Spleen (tissue), 11 donors: ENCODE measurements around the gene CHCHD6. TPM values are rescaled to one million over a fixed set of nuclear protein-coding genes. Genes with fewer than 3 reads are reported as not detected.

Source experiments
- DNase-seq: peaks from one replicate; pipeline ENCODE4 v3.0.0-alpha.2; 2020
- H3K27ac ChIP-seq, 8 donors: fragments of 200-600 bp; sonication (generic) in 7 of 8; 1 replicate in 4 of 8; 2 replicates in 4 of 8; pipeline versions ENCODE4 v1.5.0 to v1.8.0; 2016 to 2021; ENCODE audit warnings: inconsistent platforms in 4 of 8, mild to moderate bottlenecking in 4 of 8, moderate library complexity in 1 of 8
- H3K27me3 ChIP-seq, 7 donors: fragments of 200-600 bp; sonication (generic) in 6 of 7; replicated peaks in 1 of 7; 1 replicate in 4 of 7; 2 replicates in 3 of 7; pipeline versions ENCODE4 v1.5.0 to v1.8.0; 2016 to 2021; ENCODE audit warnings: inconsistent platforms in 3 of 7, mild to moderate bottlenecking in 1 of 7
- H3K36me3 ChIP-seq, 6 donors: fragments of 200-600 bp; sonication (generic) in 5 of 6; 1 replicate in 4 of 6; 2 replicates in 2 of 6; pipeline versions ENCODE4 v1.5.0 to v1.8.0; 2016 to 2021; ENCODE audit warnings: inconsistent platforms in 2 of 6
- H3K4me1 ChIP-seq, 6 donors: fragments of 200-600 bp; sonication (generic) in 5 of 6; 1 replicate in 3 of 6; 2 replicates in 3 of 6; pipeline versions ENCODE4 v1.5.0 to v1.8.0; 2016 to 2021; ENCODE audit warnings: inconsistent platforms in 3 of 6
- H3K4me3 ChIP-seq, 8 donors: fragments of 200-600 bp; sonication (generic) in 7 of 8; 1 replicate in 4 of 8; 2 replicates in 4 of 8; pipeline versions ENCODE4 v1.5.0 to v1.8.0; 2016 to 2021; ENCODE audit warnings: inconsistent platforms in 4 of 8, mild to moderate bottlenecking in 4 of 8, moderate library complexity in 2 of 8
- H3K9me3 ChIP-seq, 8 donors: fragments of 200-600 bp; sonication (generic) in 7 of 8; 1 replicate in 4 of 8; 2 replicates in 4 of 8; pipeline versions ENCODE4 v1.5.0 to v1.8.0; 2016 to 2021; ENCODE audit warnings: inconsistent platforms in 4 of 8
- POLR2A ChIP-seq, 3 donors: fragments of 450-650 bp; IDR thresholded peaks; one replicate each; pipeline ENCODE4 v1.5.1; 2017; ENCODE audit warnings: antibody characterized with exemption in 3 of 3, mild to moderate bottlenecking in 1 of 3
- POLR2AphosphoS5 ChIP-seq, 3 donors: sonication (generic); formaldehyde crosslinking; IDR thresholded peaks; one replicate each; pipeline ENCODE4 v1.5.1; 2017; ENCODE audit warnings: antibody characterized with exemption in 3 of 3
- WGBS, 5 donors: extraction: QIAGEN DNeasy Blood & Tissue Kit in 3 of 5; methylation state at CpG; one replicate each; pipeline versions ENCODE4 v1.1.5 to v1.1.7; 2013 to 2018; 5-methylcytosine and 5-hydroxymethylcytosine counted together
- intact Hi-C: fragments of 100-400 bp; cut with DNase I; formaldehyde crosslinking; loops from one replicate; pipeline ENCODE4 v1.15.0; 2023; ENCODE audit warnings: low total_unique reads
- polyA plus RNA-seq, 3 donors: library from polyadenylated mRNA; stranded (reverse); fragments of 200-250 nt; gene quantifications; one replicate each; pipeline ENCODE4 v1.2.1, GENCODE V29; 2013
- total RNA-seq, 7 donors: library from RNA; depleted of rRNA in 3 of 7; stranded (reverse); fragments of >200 nt in 3 of 7; fragmentation: NEBNext Ultra II Directional in 4 of 7; extraction: Animal tissue kit (Norgen Biotek cat#: 25700) in 4 of 7; gene quantifications; one replicate each; pipeline versions ENCODE4 v1.1.0 to v1.2.1, GENCODE V29; 2016 to 2021
- TF ChIP-seq, protein P1 (sequence below), 11 experiments: fragments of 200-600 bp in 7 of 11; fragments of 450-650 bp in 4 of 11; sonication (generic) in 4 of 11; IDR thresholded peaks in 8 of 11; conservative IDR thresholded peaks in 3 of 11; 1 replicate in 7 of 11; 2 replicates in 4 of 11; pipeline versions ENCODE4 v1.4.0 to v1.8.0; 2016 to 2021; ENCODE audit warnings: antibody characterized with exemption in 11 of 11, inconsistent platforms in 4 of 11, mild to moderate bottlenecking in 1 of 11
- donor health status: healthy with polysubstance abuse.
- donor health status: DM: no; HTN: no; CAD: no; lungs with moderate emphysema.
- donor health status: DM: no; HTN: no; CAD: no.
- donor health status: Bipolar disorder and iron deficiency.
- donor health status: healthy.
- donor health status: DM: no; HTN: no; CAD: no.
- donor health status: DM: yes; HTN: yes; CAD: no.

The CHCHD6 gene
- total and polyA plus RNA-seq, 10 donors = 6.3 to 39.1 (median 11.8) TPM

DNA sequence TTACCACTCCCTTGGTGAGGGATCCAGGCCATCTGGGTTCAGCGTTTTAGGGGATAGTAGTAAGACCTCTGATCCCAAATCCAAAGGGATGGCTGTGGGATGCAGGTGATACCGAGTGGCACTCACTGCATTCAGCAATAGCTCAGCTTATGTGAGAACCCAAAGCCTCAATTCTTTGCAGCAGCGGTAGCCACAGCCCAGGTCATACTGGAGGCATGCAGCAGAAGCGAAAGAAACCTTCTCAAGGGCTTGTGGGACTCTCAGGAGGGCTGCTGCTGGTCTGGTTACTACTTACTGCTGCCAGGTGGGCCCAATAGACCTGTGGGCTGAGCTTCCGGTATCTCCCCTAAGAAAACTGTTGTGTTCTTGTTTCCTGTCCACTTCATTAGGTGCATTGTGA, 38.0 kb downstream of the CHCHD6 start:
- peaks cover 0 to 17% (median 12%) of the 10 kb centered on the region in 8 donors for H3K9me3 ChIP-seq
- H3K27ac ChIP-seq = no peak overlapping the region
- DNase-seq = no peak
- intact Hi-C loops = no loop called here
- peaks cover 0 to 7% (median 0%) of the 10 kb centered on the region in 6 donors for H3K4me1 ChIP-seq
- WGBS, 5 donors = 79 to 97% (median 94%) methylated on average over 4 to 5 of the region's 5 CpGs
- H3K4me3 ChIP-seq = no peak overlapping the region
- TF ChIP-seq POLR2AphosphoS5 (IDR thresholded peaks at IDR 0.05) (no peak), POLR2A (IDR thresholded peaks at IDR 0.05) (no peak)
- TF ChIP-seq, protein P1, sequence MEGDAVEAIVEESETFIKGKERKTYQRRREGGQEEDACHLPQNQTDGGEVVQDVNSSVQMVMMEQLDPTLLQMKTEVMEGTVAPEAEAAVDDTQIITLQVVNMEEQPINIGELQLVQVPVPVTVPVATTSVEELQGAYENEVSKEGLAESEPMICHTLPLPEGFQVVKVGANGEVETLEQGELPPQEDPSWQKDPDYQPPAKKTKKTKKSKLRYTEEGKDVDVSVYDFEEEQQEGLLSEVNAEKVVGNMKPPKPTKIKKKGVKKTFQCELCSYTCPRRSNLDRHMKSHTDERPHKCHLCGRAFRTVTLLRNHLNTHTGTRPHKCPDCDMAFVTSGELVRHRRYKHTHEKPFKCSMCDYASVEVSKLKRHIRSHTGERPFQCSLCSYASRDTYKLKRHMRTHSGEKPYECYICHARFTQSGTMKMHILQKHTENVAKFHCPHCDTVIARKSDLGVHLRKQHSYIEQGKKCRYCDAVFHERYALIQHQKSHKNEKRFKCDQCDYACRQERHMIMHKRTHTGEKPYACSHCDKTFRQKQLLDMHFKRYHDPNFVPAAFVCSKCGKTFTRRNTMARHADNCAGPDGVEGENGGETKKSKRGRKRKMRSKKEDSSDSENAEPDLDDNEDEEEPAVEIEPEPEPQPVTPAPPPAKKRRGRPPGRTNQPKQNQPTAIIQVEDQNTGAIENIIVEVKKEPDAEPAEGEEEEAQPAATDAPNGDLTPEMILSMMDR (IDR thresholded peaks at IDR 0.05 in 8 of 11, conservative IDR thresholded peaks at IDR 0.05 in 3 of 11) = no peak
- H3K27me3 ChIP-seq = no peaks in the 10 kb centered on the region
- peaks cover 0 to 24% (median 0%) of the 10 kb centered on the region in 6 donors for H3K36me3 ChIP-seq

DNA sequence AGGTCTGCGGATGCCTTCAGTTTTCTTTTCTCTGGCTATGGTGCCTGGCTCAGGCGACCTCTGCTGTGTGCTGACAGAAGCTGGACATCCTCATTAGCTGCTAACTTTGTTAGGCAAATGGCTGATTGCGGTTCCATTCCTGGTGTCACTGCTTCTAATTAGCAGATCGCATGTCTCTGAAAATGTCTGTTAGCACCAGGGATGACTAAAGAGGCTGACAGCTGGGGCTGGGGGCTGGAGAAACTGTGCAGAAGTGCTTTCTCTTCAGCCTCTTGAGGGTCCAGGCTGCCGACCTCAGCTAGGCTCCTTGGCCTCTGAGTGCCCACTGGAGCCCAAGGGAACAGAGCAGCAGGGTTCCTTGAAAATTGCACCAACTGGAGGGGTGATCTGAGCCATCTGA, 39.3 kb downstream of the CHCHD6 start:
- Histone ChIP-seq H3K4me3 (no peak overlapping the region), H3K9me3 (peaks cover 0 to 17% (median 12%) of the 10 kb centered on the region in 8 donors), H3K36me3 (peaks cover 0 to 23% (median 0%) of the 10 kb centered on the region in 6 donors), H3K4me1 (peaks cover 0 to 7% (median 0%) of the 10 kb centered on the region in 6 donors), H3K27ac (no peak overlapping the region), H3K27me3 (no peaks in the 10 kb centered on the region)
- TF ChIP-seq, protein P1 (IDR thresholded peaks at IDR 0.05 in 8 of 11, conservative IDR thresholded peaks at IDR 0.05 in 3 of 11) = no peak
- no peak for TF ChIP-seq POLR2AphosphoS5 (IDR thresholded peaks at IDR 0.05)
- TF ChIP-seq POLR2A (IDR thresholded peaks at IDR 0.05) = no peak
- intact Hi-C loops = no loop called here
- no peak for DNase-seq
- 84 to 98% (median 93%) methylated on average over 4 to 5 of the region's 5 CpGs for WGBS, 5 donors

DNA sequence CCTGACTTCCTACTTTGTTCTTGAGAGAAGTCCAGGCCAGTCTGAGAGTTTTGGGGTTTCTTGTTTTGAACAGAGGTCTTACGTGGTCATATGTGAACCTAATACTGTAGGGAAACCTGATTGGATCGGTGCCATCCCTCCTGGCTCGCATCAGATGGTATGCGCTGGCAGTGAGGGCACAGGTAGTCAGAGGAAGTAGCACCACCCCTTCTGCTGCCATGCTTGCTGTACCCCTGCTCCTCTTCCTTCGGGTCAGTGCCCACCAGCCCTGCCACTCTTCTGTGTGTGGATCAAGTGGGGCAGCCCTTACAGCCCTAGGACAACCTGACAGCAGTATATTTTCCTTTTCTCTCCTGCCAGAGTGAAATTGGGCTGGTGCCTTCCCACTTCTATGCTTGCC, 39.7 kb downstream of the CHCHD6 start:
- intact Hi-C loops = no loop called here
- H3K36me3 ChIP-seq = peaks cover 0 to 23% (median 0%) of the 10 kb centered on the region in 6 donors
- H3K9me3 ChIP-seq = peaks cover 0 to 15% (median 11%) of the 10 kb centered on the region in 8 donors
- DNase-seq = no peak
- no peak overlapping the region for H3K4me3 ChIP-seq
- H3K27ac ChIP-seq = no peak overlapping the region
- H3K27me3 ChIP-seq = no peaks in the 10 kb centered on the region
- WGBS, 5 donors = 90 to 98% (median 95%) methylated on average over 5 of the region's 5 CpGs
- peaks cover 0 to 7% (median 0%) of the 10 kb centered on the region in 6 donors for H3K4me1 ChIP-seq
- TF ChIP-seq POLR2AphosphoS5 (IDR thresholded peaks at IDR 0.05) (no peak), POLR2A (IDR thresholded peaks at IDR 0.05) (no peak)
- TF ChIP-seq, protein P1 (IDR thresholded peaks at IDR 0.05 in 8 of 11, conservative IDR thresholded peaks at IDR 0.05 in 3 of 11) = no peak

DNA sequence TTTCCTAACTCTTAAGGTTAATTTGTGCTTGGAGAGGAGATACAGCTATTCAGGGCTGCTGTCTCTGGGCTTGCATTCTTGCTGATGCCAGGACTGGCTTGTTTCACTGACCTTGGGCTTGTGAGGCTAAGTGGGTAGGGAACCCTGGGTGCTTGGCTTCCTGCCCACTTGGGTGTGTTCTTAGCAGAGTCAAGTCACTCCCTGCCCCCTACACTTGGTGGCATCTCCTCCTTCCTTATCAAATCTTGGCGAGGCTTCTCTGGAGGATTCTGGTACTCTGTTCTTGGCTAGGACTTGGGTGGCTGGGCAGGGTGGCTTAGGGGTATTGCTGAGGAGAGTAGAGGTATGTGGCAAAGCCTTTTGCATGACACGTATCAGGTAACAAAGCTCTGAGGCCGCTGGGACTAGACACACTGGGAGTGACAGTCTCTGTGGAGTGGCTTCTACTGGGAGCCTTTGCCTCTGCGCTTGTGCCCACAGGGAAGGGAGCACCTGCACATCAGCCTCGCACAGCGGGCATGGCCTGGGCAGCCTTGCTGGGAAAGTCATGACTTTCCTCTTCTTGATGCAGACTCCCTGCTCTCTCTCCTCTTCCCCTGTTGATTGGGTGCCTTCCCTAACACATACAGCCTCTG, 41.8 kb downstream of the CHCHD6 start:
- H3K36me3 ChIP-seq = peaks cover 0 to 12% (median 0%) of the 10 kb centered on the region in 6 donors
- no peak for TF ChIP-seq POLR2AphosphoS5 (IDR thresholded peaks at IDR 0.05)
- no peak for TF ChIP-seq POLR2A (IDR thresholded peaks at IDR 0.05)
- TF ChIP-seq, protein P1 (IDR thresholded peaks at IDR 0.05 in 8 of 11, conservative IDR thresholded peaks at IDR 0.05 in 3 of 11) = no peak
- H3K27me3 ChIP-seq = no peaks in the 10 kb centered on the region
- no peak overlapping the region for H3K27ac ChIP-seq
- DNase-seq = no peak
- H3K9me3 ChIP-seq = no peaks in the 10 kb centered on the region
- peaks cover 0 to 7% (median 0%) of the 10 kb centered on the region in 6 donors for H3K4me1 ChIP-seq
- intact Hi-C loops = no loop called here
- 84 to 98% (median 91%) methylated on average over 6 of the region's 6 CpGs for WGBS, 5 donors
- no peak overlapping the region for H3K4me3 ChIP-seq
